Adrenal gland (tissue), 5 donors: ENCODE data around the gene PPP1R15A.

Experiments
- POLR2A ChIP-seq, 2 donors: fragments of 450-650 bp; IDR thresholded peaks; one replicate each; pipeline ENCODE4 v1.6.1; 2017; ENCODE audit warnings: antibody characterized with exemption in 2 of 2, mild to moderate bottlenecking in 2 of 2, moderate library complexity in 1 of 2
- TF ChIP-seq, protein P1 (sequence below), 6 experiments: fragments of 450-650 bp in 4 of 6; fragments of 200-600 bp in 2 of 6; sonication (generic) in 1 of 6; IDR thresholded peaks; 1 replicate in 5 of 6; 2 replicates in 1 of 6; pipeline versions ENCODE4 v1.5.1 to v1.8.0; 2016 to 2021; ENCODE audit warnings: antibody characterized with exemption in 6 of 6, mild to moderate bottlenecking in 2 of 6, moderate library complexity in 1 of 6
- donor health status: DM: no; HTN: no; CAD: no.

DNA sequence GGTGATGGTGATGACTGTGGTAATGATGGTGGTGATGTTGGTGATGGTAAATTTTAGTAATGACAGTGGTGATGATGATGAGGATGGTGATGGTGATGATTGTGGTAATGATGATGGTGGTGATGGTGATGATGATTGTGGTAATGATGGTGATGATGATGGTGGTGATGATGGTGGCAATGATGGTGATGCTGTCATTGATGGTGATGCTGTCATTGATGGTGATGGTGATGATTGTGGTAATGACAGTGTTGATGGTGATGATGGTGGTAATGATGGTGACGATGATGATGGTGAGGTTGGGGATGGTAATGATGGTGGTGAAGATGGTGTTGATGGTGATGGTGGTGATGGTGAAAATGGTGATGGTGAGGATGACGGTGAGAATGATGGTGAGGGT, 49.7 kb upstream of the PPP1R15A start:
- TF ChIP-seq, protein P1, sequence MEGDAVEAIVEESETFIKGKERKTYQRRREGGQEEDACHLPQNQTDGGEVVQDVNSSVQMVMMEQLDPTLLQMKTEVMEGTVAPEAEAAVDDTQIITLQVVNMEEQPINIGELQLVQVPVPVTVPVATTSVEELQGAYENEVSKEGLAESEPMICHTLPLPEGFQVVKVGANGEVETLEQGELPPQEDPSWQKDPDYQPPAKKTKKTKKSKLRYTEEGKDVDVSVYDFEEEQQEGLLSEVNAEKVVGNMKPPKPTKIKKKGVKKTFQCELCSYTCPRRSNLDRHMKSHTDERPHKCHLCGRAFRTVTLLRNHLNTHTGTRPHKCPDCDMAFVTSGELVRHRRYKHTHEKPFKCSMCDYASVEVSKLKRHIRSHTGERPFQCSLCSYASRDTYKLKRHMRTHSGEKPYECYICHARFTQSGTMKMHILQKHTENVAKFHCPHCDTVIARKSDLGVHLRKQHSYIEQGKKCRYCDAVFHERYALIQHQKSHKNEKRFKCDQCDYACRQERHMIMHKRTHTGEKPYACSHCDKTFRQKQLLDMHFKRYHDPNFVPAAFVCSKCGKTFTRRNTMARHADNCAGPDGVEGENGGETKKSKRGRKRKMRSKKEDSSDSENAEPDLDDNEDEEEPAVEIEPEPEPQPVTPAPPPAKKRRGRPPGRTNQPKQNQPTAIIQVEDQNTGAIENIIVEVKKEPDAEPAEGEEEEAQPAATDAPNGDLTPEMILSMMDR (IDR thresholded peaks at IDR 0.05) = no peak
- no peak for TF ChIP-seq POLR2A (IDR thresholded peaks at IDR 0.05)
